ENCODE results near the gene MAP6. TPM values are rescaled to one million over a fixed set of nuclear protein-coding genes. Genes with fewer than 3 reads are reported as not detected.

Gene MAP6
- polyA plus RNA-seq, 1 donor, result 10.7 TPM

DNA sequence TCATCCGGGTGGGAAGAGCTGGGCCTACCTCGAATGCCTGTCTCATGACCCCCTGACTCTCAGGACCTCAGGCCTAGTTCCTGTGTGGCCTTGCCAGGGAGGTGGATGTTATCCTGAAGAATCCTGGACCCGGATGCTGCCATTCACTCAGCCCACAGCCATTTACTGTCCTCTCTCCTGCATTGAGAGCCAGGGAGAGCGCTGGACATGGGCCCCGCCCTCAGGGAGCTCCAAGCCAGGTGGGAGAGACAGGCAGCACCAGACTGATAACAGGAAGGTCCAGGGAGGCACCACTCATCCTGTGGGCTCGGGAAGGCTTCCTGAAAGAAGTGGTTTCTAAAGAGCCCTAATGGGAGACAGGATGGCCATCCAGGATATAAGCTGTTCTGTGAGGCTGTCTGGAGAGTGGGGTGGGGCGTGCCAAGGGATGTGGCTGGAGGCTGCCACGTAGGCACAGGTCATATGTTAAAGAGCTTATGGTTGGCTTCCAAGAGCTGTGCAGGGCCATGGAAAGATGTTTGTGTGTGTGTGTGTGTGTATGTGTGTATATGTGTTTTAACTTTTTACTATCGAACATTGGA, 98.2 kb downstream of the MAP6 start:
- no peak for DNase-seq (ENCODE audit: low read depth)

DNA sequence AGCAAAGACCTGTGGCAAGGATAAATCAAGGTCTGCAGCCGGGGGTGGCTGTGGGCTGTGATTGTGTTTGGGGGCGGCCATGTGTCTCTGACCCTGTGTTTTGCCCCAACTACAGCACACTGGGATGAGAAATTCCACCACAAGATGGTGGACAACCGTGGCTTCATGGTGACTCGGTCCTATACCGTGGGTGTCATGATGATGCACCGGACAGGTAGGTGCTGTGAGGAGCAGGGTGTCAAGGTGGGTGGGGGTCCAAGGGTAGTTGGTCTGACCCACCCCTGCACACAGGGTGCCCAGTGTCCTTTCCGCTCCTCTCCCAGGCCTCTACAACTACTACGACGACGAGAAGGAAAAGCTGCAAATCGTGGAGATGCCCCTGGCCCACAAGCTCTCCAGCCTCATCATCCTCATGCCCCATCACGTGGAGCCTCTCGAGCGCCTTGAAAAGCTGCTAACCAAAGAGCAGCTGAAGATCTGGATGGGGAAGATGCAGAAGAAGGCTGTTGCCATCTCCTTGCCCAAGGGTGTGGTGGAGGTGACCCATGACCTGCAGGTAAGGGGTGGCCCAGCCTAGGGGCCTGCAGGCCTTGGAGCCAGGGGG, 100.1 kb downstream of the MAP6 start:
- DNase-seq (ENCODE audit: low read depth), result no peak

DNA sequence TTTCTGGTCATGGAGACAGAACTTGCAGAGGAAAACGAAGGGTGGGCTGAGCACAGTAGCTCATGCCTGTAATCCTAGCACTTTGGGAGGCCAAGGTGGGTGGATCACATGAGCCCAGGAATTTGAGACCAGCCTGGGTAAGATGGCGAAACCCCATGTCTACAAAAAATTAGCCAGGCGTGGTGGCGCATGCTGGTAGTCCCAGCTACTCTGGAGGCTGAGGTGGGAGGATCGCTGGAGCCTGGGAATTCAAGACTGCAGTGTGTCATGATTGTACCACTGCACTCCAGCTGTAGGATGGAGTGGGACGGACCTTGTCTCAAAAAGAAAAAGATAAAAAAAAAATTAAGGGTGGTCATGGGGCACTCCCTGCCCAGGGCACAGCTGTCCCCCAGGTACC, 100.9 kb downstream of the MAP6 start:
- DNase-seq (ENCODE audit: low read depth), result no peak

DNA sequence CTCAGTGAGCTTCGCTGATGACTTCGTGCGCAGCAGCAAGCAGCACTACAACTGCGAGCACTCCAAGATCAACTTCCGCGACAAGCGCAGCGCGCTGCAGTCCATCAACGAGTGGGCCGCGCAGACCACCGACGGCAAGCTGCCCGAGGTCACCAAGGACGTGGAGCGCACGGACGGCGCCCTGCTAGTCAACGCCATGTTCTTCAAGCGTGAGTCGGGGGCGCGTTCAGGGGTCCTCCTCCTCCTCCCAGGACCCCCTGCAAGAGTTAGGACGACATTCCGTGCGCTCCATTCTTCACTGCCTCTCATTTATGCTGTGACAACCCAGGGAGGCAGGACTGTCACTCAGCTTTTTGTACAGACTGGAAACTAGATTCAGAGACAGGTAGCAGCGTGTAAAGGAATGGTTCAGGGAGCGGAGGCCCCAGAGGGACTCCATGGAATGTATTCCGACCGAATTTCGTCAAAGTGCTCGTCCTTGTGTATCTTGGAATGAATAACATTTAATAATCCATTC, 102.0 kb downstream of the MAP6 start:
- DNase-seq (ENCODE audit: low read depth), result no peak

DNA sequence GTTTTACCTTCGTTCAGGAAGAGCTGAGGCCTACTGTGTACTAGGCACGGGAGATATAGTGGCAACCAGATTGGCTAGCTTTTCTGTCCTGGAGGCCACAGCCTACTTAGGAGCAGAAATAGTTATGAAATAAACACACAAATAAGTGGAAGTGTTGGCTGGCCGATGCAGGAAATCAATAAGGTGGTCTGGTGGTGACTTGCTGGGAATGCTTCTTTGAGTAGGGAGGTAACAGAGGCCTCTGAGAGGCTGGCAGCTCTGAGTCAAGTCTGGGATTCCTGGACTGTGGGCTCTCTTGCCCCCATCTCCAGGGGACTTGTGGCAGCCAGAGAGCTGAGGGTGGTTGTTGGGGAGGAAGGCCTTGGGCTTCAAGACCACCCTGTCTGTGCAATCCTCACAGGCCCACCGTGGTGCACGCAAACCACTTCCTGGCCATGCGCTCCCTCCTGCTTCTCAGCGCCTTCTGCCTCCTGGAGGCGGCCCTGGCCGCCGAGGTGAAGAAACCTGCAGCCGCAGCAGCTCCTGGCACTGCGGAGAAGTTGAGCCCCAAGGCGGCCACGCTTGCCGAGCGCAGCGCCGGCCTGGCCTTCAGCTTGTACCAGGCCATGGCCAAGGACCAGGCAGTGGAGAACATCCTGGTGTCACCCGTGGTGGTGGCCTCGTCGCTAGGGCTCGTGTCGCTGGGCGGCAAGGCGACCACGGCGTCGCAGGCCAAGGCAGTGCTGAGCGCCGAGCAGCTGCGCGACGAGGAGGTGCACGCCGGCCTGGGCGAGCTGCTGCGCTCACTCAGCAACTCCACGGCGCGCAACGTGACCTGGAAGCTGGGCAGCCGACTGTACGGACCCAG, 102.7 kb downstream of the MAP6 start:
- DNase-seq (ENCODE audit: low read depth), result no peak

DNA sequence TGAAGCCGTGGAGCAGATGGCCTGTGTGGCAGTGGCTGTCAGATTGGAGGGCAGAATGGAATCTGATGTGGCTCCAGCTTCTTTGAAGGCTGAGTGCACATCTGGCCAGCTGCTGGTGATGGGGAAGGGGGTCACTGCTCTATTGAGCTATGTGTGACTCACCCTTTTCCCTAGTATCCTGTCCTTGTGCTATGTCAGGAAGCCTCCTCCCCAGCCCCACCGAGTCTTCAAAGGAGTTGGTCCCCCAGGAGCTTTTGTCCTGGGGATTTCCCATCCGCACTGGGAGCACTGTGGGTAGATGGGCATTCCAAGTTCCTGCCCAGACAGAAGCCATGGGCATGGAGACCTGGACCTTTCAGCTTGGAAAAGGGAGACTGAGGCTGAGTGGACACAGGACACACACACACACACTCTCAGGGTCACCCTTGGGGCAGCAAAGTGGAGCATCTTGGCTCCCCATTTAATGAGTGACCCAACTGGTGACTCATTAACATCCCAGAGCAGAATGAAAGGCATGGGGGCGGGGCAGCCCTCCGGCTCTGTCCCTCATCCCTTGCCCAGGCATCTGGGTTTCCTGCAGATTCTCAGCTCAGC, 103.5 kb downstream of the MAP6 start:
- DNase-seq (ENCODE audit: low read depth), result no peak

DNA sequence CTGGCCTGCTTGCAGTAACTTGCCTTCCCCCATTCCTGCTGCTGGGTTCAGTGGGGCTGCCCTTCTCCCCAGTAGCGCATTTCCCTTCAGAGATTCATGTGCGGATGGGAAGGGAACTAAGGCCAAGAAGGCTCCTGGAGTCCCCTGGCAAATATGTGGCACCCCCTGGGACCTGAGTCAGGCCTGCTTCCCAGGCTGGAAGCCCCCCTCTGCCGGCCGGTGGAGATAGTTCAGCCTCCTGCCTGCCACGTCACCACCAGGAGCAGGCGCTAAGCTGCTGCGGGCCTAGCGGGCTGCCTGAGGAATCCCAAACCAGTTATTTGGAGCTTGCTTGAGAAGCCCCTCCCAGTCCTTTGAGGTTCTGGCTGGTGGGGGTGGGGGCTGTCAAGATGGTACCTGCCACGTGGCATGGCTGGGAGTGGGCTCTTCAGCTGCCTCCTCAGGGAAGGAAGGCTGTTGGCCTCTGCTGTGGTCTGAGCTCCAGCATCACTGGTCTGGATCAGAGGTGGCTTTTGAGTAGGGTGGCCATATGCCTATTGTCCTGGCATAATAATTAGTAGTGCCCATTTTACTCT, 104.8 kb downstream of the MAP6 start:
- no peak for DNase-seq (ENCODE audit: low read depth)

DNA sequence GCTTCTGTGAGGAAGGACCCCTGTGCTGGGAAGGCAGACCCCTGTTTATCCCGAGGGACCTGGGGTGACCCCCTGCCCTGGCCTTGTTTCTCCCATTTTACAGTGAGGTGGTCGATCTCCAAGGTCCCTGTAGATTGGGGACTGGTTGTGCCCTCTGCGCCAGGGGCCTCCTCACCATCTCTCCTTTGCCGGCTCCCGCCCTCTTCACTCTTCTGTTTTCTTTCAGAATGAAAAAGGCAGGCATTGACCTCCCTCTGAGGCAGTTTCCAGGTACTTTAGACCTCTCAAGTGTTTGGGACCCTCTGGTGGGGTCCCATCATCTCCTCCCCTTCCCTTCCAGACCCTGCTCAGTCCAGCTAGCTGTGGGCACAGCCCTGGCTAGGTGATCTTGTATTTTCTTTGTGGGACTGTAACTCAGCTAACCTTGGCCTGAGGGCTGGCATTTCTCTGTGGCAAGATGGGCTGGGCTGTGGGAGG, 105.3 kb downstream of the MAP6 start:
- no peak for DNase-seq (ENCODE audit: low read depth)

DNA sequence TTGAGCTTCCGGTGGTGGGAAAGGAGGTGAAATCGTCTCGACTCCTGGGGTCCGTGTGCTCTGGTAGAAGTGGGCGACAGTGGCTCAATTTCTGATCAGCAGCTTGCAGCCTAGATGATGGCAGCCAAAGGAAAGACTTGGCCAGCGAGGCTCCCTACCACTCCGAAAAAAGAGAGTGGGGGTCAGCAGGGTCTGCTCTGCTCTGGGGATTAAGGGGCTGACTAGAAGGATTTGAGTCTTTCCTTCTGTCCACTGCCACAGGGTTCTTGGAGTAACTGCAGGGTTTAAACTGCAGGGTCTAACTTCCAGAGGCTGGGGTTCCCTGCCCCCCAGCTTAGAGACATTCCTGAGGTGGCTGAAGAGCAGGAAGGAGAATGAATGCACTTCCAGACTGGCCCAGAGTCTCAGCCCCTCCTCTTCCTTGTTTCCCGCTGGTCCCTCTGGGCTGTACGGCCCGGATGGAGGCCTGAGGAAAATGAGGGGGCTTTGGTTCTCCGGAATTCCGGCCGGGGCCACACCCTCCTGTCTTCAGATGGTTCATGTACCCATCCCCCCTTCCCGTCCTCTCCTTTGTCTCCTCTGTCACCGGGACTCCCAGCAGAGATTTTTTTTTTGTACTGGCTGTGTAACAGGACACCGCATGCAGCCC, 105.9 kb downstream of the MAP6 start:
- no peak for DNase-seq (ENCODE audit: low read depth)

DNA sequence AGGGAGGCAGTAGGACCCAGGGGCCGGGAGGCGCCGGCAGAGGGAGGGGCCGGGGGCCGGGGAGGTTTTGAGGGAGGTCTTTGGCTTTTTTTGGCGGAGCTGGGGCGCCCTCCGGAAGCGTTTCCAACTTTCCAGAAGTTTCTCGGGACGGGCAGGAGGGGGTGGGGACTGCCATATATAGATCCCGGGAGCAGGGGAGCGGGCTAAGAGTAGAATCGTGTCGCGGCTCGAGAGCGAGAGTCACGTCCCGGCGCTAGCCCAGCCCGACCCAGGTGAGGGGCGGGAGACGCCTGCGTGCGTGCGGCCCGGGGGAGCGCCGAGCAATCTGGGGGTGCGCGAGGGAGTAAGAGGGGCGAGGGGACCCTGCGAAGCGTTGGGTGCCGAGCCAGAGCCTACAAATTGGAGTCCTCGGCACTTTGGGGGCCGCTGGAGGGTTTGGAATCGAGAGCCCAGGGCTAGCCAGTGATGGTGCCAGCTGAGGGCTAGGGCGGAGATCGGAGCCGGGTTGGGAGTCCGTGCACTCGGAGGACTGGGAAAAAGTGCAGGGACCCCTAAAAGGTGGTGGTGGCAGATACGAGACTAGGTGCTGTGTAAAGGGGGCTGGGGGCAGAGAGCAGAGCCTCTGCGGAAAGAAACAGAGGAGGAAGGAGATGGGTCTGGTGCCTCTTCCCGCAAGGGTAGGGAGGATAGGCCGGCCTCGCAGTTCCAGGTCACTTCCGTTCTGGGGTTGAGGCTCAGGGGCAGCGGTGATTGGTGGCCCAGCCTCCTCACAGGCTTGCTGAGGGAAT, 106.6 kb downstream of the MAP6 start, which contains the start of gene SERPINH1:
Gene SERPINH1, plus strand, starts transcription at position 206 of the 788 bp plus-strand sequence. CDS start 4,097 bp downstream, outside the sequence.
- DNase-seq (ENCODE audit: low read depth), result no peak

DNA sequence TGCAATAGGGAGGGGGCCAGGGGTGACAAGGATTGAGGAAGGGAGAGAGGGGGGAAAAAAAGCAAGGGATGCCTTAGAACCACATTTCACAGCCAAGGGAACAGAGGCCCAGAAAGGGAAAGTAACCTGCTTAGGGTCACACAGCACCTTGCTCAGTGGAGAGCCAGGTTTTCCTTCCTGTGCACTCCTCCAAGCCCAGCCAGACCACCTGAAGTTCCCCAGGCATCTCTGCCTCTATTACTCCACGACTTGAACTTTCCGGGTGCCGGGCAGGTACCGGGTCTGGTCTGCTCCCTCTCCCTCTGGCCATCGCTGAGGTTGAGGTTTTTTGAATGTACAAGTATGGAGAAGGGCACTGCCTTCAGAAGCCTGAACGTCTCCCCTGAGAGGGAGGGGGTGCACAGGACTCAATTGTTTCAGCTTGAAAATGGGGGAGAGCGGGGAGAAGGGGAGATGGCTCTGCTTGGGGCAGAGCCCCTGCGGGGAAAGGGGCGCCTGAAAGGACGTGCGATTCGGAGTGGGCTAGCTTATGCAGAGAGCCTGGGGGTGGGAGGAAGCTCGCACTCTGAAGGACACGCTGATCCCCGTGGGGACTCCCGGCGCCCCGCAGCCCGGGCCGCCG, 107.3 kb downstream of the MAP6 start:
- no peak for DNase-seq (ENCODE audit: low read depth)

DNA sequence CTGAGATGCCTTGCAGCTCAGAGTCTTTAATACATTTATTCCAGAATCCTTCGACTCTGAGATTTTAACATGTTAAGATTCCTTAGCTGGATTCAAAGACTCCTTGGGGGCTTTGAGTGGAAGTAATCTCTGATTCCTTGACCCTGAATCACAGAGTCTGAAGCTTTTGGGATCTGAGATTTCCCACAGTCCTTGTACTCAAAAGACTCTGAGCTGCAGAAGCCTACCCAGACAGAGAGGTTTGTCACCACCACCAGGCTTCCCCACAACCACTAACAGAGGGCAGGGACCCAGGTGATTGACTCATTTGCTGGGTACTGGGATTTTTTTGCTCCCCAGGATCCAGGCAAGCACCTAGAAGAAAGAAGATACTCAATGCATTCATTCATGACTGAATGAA, 108.2 kb downstream of the MAP6 start:
- DNase-seq (ENCODE audit: low read depth), result no peak

DNA sequence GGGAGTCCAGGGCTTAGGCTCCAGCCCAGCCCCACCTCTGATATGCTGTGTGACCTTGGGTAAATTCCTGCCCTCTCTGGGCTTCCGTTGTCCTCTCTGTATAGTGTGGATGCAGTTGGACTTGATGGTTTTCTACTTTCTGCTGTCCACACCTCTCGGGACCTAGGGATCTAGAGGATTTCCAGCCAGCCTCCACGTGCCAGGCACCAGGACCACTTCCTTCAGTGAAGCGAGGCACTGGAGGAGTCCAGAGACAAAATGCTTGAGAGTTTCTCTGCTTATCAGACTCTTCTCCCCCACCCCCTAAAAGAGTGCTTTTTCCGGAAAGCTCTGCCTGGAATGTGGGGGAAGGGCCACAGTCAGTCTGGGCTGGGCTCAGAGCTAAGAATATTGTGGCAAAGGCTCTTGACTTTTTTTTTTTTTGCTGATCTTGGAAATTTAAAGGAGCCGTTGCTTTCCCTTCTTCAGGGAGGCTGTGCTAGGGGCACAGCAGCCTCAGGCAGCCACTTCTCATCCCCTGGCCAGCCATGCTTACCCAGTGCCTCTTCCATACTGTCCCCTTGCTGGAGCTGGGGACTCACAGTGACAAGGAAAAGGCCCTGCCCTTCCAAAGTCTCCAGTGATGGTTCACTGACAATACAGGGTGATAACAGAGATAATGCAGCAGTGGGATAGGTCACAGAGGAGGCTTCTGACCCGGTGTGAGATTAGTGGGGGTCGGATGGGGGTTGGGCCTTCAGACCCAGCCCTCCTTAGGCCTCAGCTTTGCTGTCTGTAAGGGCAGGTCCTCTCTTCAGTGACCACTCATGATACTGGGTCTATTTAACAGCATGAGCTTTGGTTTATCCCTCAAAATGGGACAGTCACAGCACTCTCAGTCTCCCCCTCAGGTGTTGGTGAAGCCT, 109.6 kb downstream of the MAP6 start:
- DNase-seq (ENCODE audit: low read depth), result no peak

DNA sequence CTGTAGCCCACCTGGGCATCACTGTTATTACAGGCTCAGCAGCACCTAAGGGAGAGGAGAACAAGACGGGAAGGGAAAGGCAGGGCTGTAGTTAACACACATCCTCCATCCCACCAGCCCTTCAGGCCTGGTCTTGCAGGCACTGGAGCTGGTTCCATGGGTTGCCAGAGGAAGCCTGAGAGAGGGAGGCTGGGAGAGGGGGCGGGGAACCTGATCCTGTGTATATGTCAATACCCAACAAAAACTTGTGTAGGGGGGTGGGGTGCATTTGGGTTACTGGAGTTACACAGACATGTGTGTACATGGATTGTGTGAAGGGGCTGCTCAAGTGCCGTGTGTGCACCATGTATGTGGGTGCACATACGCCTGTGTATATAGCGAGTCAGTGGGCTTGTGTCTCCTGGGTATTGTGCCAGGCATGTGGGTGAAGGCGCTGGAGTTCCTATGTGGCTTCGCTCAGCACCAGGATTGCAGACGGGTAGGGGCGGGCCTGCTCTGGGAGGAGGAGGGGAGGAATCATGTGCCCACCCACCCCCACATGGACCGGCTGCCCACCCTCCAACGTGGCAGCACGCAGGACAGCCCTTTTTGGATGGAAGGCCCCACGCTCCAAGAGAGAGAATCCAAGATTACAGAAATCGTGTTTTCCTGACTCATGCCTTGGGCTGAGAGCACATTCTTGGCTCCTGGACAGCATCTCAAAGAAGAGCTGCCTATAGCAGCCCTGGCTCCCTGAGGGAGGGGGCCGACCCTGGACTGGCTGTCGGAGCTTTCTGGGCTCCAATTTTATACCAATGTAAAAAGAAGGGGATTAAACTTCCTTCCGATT, 111.0 kb downstream of the MAP6 start:
- DNase-seq (ENCODE audit: low read depth), result no peak

DNA sequence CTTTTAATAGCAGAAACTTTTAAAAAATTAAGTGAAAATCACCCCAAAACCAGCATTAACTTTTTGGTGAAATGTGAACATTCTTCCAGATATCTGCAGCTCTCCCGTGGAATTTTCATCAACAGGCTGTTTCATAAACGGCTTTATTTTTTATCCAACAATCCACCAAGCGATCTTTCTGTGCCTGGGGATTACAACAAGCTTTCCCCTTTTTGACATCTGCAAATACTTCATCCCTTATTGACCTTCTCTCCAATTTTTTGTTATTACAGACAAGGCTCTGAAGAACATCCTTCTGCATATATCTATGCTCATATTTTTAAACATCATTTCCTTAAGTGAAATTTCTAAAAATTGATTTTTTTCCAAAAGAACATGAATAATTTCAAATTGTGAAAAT, 112.6 kb downstream of the MAP6 start:
- DNase-seq (ENCODE audit: low read depth), result no peak

DNA sequence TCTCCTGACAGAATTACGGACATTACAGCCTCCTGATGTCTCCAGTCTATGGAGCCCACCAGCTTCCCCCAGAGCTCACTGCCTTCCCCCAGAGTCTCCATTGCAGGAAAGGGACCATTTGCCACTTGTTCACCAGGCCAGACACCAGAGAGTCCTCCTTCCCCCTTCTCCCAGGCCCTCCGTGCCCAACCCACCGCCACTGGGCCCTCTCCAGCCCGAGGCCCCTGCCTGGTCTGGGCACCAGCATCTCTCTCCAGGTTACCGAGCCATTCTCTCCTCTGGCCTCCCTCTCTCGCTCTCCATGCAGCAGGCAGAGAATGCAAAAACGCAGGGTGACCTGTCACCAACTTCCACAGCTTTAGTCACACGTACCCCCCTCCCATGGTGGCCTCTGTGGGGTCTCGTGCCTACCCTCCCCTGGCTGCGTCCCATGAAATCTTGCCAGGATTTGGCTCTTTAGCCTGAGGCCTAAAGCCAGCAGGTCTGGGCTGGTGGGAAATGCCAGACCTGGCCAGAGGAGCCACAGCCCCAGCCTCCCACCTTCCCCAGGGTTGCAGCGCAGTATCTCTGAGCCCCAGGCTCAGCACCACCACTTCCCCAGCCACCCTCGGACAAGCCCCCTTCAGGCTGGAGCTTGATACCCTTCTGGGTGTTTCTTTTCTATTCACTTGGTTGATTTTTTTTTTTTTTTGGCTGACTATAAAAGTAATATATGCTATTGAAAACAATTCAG, 113.6 kb downstream of the MAP6 start:
- DNase-seq (ENCODE audit: low read depth), result no peak

Measured in forelimb muscle (tissue), 1 donor.